Hepatocyte (in vitro differentiated cells): ENCODE measurements around the gene SOWAHA.

Experiments
- EZH2phosphoT487 ChIP-seq: fragments of 200-600 bp; sonication (generic); IDR thresholded peaks from one replicate; pipeline ENCODE4 v1.6.1; 2018; ENCODE audit warnings: antibody characterized with exemption, mild to moderate bottlenecking, low read depth, moderate library complexity; ENCODE audit not compliant: unreplicated experiment, severe bottlenecking
- TF ChIP-seq, protein P1 (sequence below): fragments of 200-600 bp; sonication (generic); IDR thresholded peaks from 2 replicates; pipeline ENCODE4 v1.5.1; 2016; ENCODE audit warnings: antibody characterized with exemption, mild to moderate bottlenecking; ENCODE audit not compliant: poor library complexity

DNA sequence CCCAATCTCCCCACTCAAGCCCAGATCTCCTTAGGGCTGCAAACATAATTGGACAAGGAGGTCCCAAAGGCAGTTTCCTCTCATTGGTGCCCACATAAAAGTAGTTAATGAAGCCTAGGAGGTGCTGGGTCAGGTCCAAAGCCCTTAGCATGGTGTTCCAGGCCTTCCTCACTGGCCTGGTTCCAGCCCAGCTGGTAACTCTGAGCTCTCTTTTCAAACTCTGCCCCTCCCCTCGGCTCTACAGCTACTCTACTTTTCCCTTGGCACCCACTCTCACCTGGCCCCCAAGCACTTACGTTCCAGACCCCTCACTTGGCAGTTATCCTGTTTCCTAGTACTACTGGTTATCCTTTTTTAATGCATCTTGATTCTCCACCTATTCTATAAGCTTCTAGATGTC lies 46.0 kb upstream of the SOWAHA start:
- TF ChIP-seq, protein P1, sequence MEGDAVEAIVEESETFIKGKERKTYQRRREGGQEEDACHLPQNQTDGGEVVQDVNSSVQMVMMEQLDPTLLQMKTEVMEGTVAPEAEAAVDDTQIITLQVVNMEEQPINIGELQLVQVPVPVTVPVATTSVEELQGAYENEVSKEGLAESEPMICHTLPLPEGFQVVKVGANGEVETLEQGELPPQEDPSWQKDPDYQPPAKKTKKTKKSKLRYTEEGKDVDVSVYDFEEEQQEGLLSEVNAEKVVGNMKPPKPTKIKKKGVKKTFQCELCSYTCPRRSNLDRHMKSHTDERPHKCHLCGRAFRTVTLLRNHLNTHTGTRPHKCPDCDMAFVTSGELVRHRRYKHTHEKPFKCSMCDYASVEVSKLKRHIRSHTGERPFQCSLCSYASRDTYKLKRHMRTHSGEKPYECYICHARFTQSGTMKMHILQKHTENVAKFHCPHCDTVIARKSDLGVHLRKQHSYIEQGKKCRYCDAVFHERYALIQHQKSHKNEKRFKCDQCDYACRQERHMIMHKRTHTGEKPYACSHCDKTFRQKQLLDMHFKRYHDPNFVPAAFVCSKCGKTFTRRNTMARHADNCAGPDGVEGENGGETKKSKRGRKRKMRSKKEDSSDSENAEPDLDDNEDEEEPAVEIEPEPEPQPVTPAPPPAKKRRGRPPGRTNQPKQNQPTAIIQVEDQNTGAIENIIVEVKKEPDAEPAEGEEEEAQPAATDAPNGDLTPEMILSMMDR = no peak
- TF ChIP-seq EZH2phosphoT487 = no peak
